Fibroblast of lung (primary cell): ENCODE results near the gene ZDHHC8. TPM values are rescaled to one million over a fixed set of nuclear protein-coding genes. Genes with fewer than 3 reads are reported as not detected.

Source experiments
- DNase-seq, 2 donors: peaks; one replicate each; pipeline versions ENCODE4 v3.0.0 to v3.0.0-alpha.2; 2010; ENCODE audit warnings: low read depth in 2 of 2
- H2AFZ ChIP-seq: 2 replicates; pipeline ENCODE4 v1.5.1; 2012; ENCODE audit warnings: low read length, control low read depth, inconsistent platforms
- H3K27ac ChIP-seq: 2 replicates; pipeline ENCODE4 v1.5.1; 2011; ENCODE audit warnings: low read length, control low read depth; ENCODE audit not compliant: insufficient read depth
- H3K27me3 ChIP-seq: 2 replicates; pipeline ENCODE4 v1.5.1; 2011; ENCODE audit warnings: mild to moderate bottlenecking, low read length; ENCODE audit not compliant: control insufficient read depth, insufficient read depth
- H3K36me3 ChIP-seq: 2 replicates; pipeline ENCODE4 v1.5.1; 2011; ENCODE audit warnings: low read length; ENCODE audit not compliant: control insufficient read depth, insufficient read depth
- H3K4me1 ChIP-seq: 2 replicates; pipeline ENCODE4 v1.5.1; 2011; ENCODE audit warnings: low read length; ENCODE audit not compliant: control insufficient read depth, insufficient read depth; ENCODE audit errors: extremely low read depth
- H3K4me2 ChIP-seq: 2 replicates; pipeline ENCODE4 v1.5.1; 2011; ENCODE audit warnings: low read length, control low read depth; ENCODE audit not compliant: insufficient read depth; ENCODE audit errors: extremely low read depth
- H3K4me3 ChIP-seq, 4 experiments: fragments of 200-600 bp in 1 of 4; sonication (generic) in 1 of 4; replicated peaks in 1 of 4; 2 replicates each; pipeline ENCODE4 v1.5.1; 2011 to 2016; ENCODE audit warnings: low read length in 4 of 4, low read depth in 3 of 4, mild to moderate bottlenecking in 3 of 4, control low read depth in 2 of 4, inconsistent platforms in 1 of 4, mixed read lengths in 1 of 4; ENCODE audit not compliant: insufficient read depth in 1 of 4; ENCODE audit errors: control extremely low read depth in 1 of 4
- H3K79me2 ChIP-seq: 2 replicates; pipeline ENCODE4 v1.5.1; 2012; ENCODE audit warnings: mild to moderate bottlenecking, low read length, inconsistent platforms; ENCODE audit not compliant: control insufficient read depth, insufficient read depth
- H3K9ac ChIP-seq: 2 replicates; pipeline ENCODE4 v1.5.1; 2011; ENCODE audit warnings: mild to moderate bottlenecking, low read length, control low read depth; ENCODE audit not compliant: insufficient read depth
- H3K9me3 ChIP-seq: 2 replicates; pipeline ENCODE4 v1.5.1; 2012; ENCODE audit warnings: low read depth, low read length; ENCODE audit not compliant: control insufficient read depth, insufficient read depth
- H4K20me1 ChIP-seq: 2 replicates; pipeline ENCODE4 v1.5.1; 2011; ENCODE audit warnings: low read length; ENCODE audit not compliant: control insufficient read depth, insufficient read depth; ENCODE audit errors: extremely low read depth
- CTCF ChIP-seq, 2 donors: IDR thresholded peaks in 1 of 2; conservative IDR thresholded peaks in 1 of 2; 1 replicate in 1 of 2; 2 replicates in 1 of 2; pipeline ENCODE4 v1.5.1; 2011 to 2012; ENCODE audit warnings: low read length in 2 of 2, control low read depth in 1 of 2, inconsistent platforms in 1 of 2, low read depth in 1 of 2, mild to moderate bottlenecking in 1 of 2
- EZH2 ChIP-seq: IDR thresholded peaks from 2 replicates; pipeline ENCODE4 v1.5.1; 2012; ENCODE audit warnings: low read length, control low read depth, mild to moderate bottlenecking; ENCODE audit errors: missing control alignments
- polyA plus RNA-seq, 2 donors: library from polyadenylated mRNA; depleted of rRNA in 1 of 2; stranded (reverse) in 1 of 2; unstranded in 1 of 2; fragments of >200 nt; gene quantifications; 2 replicates each; pipeline ENCODE4 v1.2.1, GENCODE V29; 2011 to 2012; ENCODE audit warnings: missing spikeins in 1 of 2
- total RNA-seq: library from RNA; depleted of rRNA; stranded (reverse); fragments of >200 nt; gene quantifications from 2 replicates; pipeline ENCODE4 v1.2.1, GENCODE V29; 2014

Gene ZDHHC8
- total and polyA plus RNA-seq, 2 donors (not counting 1 experiment from before 2014, with no cell fraction given): 6.6 to 26.2 TPM

GRCh38 chr22:20191803-20192202 lies 60.2 kb downstream of the ZDHHC8 start:
- H3K9me3 ChIP-seq: no peaks in the 10 kb centered on the region
- no peaks in the 10 kb centered on the region for H3K79me2 ChIP-seq
- no peaks in the 10 kb centered on the region for H4K20me1 ChIP-seq
- no peaks in the 10 kb centered on the region for H3K36me3 ChIP-seq
- no peak overlapping the region for H2AFZ ChIP-seq
- no peak overlapping the region for H3K4me2 ChIP-seq
- H3K4me1 ChIP-seq: no peaks in the 10 kb centered on the region
- no peak for TF ChIP-seq EZH2
- no peak for TF ChIP-seq CTCF (conservative IDR thresholded peaks at IDR 0.05 in 1 of 2, IDR thresholded peaks at IDR 0.05 in 1 of 2; ENCODE audit: low read depth in 1 of 2, low read length in 2 of 2)
- H3K27me3 ChIP-seq: peaks cover 3% of the 10 kb centered on the region
- H3K27ac ChIP-seq: no peak overlapping the region
- no peak overlapping the region for H3K9ac ChIP-seq
- DNase-seq: no peak
- no peak overlapping the region for H3K4me3 ChIP-seq

DNA sequence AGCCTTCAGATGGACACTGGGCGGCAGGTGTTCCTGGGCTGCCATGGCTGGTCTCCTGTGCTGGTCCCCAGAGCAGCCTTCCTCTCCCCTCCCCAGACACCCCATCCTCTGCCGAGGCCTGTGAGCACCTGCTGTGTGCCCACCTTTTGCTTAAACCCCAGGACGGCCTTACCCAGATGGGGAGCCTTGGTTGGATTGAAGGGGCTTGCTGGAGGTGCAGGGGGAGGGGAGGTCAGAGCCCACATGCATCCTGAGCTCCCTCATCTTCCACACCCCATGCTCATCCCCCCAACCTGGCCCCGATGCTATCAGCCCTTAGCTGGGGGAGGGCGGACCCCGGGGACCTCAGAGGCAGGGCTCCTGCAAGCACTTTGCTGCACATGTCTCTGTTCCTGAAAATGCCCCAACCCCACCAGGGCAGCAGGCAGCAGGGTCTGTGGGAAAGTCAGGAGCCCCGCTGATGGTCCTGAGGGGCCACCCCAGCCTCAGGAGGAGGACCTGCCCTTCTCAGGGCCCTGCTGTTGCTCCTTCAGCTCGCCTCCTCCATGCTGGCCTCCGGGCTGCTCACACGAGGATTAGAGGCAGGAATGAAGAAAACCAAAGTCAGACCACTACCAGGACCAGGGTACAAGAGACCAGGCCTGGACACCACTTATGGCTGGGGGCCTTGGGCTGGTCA lies 60.8 kb downstream of the ZDHHC8 start:
- no peak for TF ChIP-seq EZH2
- H3K79me2 ChIP-seq: no peaks in the 10 kb centered on the region
- no peak for DNase-seq

DNA sequence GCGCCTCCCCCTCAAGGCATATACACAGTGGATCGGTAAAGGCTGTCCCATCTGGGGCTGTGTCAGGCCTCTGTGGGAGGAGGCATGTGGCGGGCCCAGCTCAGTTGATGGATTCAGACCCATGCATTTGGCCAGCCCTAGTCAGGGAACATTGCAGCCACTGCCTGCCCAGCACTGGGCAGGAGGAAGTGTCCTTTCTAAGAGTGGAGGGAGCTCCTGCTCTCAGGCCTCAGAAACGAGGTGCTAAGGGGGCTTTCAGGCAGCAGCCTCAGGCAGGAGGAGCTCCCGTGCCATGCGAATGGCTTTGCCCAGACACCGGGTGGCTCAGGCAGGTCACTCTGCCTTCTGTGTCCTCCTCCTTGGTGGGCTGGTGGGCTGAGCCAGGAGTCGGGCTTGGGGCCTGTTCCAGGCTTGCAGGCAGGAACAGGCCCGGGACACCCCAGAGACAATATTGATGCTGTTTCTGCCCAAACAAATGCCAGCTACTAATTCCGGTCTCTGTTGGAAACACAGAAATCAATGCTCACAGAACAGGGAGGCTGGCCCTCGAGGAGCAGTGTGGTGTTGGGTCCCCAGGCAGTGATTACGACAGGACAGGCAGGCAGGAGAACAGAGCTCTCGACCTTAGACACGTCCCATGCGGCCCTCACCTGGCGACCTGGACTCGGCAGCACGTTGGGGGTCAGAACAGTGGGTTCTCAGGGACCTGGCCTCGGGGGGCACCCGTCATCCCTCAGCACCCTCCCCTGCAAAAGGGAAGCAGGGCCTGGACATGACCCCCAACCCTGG lies 61.6 kb downstream of the ZDHHC8 start:
- DNase-seq: no peak
- no peak overlapping the region for H3K4me2 ChIP-seq
- H3K27me3 ChIP-seq: peaks cover 3% of the 10 kb centered on the region
- H3K4me1 ChIP-seq: no peaks in the 10 kb centered on the region
- H3K36me3 ChIP-seq: no peaks in the 10 kb centered on the region
- H3K4me3 ChIP-seq: no peak overlapping the region
- H3K9me3 ChIP-seq: no peaks in the 10 kb centered on the region
- TF ChIP-seq CTCF (conservative IDR thresholded peaks at IDR 0.05 in 1 of 2, IDR thresholded peaks at IDR 0.05 in 1 of 2; ENCODE audit: low read depth in 1 of 2, low read length in 2 of 2) (no peak), EZH2 (no peak)
- H4K20me1 ChIP-seq: no peaks in the 10 kb centered on the region
- no peak overlapping the region for H2AFZ ChIP-seq
- H3K27ac ChIP-seq: no peak overlapping the region
- H3K9ac ChIP-seq: no peak overlapping the region
- H3K79me2 ChIP-seq: no peaks in the 10 kb centered on the region

More for the DNA sequence above, 60.8 kb downstream of the ZDHHC8 start:
- Histone ChIP-seq H3K36me3 (no peaks in the 10 kb centered on the region), H3K9me3 (no peaks in the 10 kb centered on the region), H3K27me3 (peaks cover 3% of the 10 kb centered on the region), H3K4me1 (no peaks in the 10 kb centered on the region), H3K9ac (no peak overlapping the region), H2AFZ (no peak overlapping the region), H3K4me2 (no peak overlapping the region), H3K4me3 (no peak overlapping the region), H4K20me1 (no peaks in the 10 kb centered on the region), H3K27ac (no peak overlapping the region)
